HEK293T (cell line): Measurements from ENCODE around the gene CD4.

Experiments
- BHLHE40 ChIP-seq: fragments of 450-650 bp; IDR thresholded peaks from 2 replicates; pipeline ENCODE4 v1.6.1; 2016; ENCODE audit warnings: mild to moderate bottlenecking, moderate library complexity, borderline replicate concordance
- SP1 ChIP-seq: fragments of 450-650 bp; IDR thresholded peaks from 2 replicates; pipeline ENCODE4 v1.6.1; 2017
- SUZ12 ChIP-seq: fragments of 450-650 bp; IDR thresholded peaks from 2 replicates; pipeline ENCODE4 v1.6.1; 2016; ENCODE audit warnings: mild to moderate bottlenecking
- ZNF384 ChIP-seq: fragments of 450-650 bp; IDR thresholded peaks from 2 replicates; pipeline ENCODE4 v1.6.1; 2016

- no peak for TF ChIP-seq ZNF384
- TF ChIP-seq SP1, result no peak
- TF ChIP-seq BHLHE40, result no peak
- no peak for TF ChIP-seq SUZ12
These were observed 19.2 kb upstream of the CD4 start for GRCh38 chr12:6770094-6770493.
